ENCODE results near the gene MME.
A peak's percentile ranks its signal among the peaks of the same experiment; 100 is the strongest.
"Not testable (repeated sequence)": the region's sequence is repeated elsewhere in the genome, so short reads cannot be mapped to it uniquely, and the experiment has no call there.

Gene MME

DNA sequence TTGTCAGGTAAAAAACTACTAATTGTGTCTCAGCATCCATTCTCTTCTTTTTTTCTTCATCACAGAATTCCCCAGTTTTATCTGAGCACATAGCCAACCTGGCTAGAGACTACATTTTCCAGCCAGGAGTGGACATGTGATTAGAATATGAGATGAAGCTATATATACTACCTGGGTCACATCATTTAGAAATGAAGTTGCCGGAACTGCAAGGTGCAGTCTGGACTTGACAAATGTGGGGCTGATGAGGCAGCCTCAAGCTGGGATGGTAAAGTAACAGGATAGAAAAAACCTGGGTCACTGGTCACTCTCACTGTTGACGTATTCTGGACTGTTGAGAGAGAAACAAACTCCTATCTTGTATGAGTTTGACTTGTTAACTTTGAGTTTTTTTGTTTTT is 113.7 kb downstream of the MME start:
- no peak for DNase-seq (ENCODE audit: low read depth)

DNA sequence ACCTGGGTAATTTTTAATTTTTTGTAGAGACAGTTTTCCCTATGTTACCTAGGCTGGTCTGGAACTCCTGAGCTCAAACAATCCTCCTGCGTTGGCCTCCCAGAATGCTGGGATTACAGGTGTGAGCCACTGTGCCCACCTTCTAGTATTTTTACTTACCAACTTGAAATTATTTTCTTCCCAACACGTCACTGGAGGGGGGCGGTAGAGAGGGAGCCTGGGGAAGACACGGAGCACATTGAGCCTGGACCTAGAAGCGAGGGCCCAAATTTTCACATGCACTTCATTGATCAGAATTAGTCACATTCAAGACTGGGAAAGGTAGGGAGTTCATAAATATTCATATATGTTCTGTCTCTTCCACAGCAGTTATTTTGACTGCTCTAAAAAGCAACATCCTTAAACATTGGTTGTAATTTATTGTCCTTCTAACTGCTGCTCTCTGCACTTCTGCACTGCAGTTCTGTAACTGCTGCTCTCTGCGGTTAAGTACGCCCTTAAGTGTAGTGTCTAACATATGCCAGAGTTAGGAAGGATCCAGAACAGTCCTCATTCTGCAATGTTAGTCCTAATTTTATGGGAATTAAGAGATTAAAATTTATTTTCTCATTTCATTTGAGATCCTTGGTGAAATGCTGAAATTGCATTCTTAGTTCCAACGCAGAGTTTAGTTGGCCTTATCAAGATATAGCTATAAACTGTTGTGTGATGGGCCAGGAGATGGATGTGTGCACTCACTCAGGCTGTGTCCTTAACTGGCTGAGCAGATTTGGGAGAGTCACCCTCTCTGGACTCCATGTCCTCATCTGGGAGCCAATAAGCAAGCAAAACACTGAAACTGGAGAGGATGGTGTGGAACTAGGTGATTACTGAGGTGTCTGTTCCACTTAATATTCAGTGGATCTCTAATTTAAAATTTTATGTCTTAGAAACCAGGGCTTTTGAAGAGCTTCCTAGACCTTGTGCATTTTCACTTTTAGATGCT is 115.1 kb downstream of the MME start:
- DNase-seq (ENCODE audit: low read depth): no peak

DNA sequence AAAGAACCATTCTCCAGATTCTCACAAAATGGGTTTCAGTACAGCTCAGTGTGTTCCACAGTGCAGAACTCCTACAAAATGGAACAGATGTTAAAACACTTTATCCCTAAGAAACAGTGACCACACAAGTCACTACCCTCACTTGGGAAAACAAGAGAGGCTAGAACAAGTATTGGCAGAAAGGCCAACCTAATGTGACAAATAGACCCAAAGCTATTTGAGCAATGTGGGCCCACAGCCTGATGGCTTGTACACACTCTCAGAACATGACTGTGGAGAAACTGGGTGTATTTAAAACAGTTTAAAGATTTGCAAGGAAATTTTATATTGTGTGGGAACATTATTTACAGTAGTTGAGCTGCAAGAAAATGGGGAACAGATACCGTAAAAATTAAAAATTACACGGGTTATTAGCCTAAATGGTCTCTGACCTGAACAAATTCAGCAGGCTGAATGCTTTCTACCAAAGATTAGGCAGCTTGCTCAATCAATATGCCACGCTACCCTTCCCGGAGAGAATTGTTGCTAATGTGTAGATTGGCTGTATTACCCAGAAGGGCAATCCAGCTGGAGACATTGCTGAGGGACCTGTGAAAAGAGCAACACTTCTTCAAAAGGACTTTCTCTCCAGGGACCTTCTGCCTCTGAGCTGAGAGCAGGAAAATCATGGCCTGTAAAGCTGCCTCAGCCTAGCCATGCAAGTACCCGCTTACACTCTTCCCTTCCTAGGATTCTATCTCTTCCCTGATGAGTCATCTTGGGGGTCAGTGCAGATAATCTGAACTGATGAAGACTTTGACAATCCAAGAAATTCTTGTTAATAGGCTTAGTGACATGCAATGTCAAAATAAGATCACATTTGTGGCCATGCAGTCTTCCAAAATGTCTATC is 116.3 kb downstream of the MME start:
- no peak for DNase-seq (ENCODE audit: low read depth)

DNA sequence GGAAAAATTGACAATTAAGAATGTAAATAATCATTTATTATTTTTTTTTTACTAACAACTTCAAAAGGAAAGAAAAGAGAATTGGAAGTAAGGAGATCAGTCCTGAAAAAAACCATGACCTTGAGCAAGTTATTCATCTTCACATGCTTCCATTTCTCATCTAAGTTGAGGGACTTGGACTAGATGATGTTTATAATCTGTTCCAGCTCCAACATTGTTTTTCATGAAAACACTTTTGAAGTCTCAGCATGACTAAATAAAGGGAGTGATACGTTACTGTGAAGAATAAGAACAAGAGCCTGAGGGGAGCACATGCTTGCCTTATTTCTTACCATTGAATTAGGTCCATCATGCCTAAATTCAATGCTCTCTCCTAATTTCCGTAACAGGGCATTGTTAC is 117.7 kb downstream of the MME start:
- no peak for DNase-seq (ENCODE audit: low read depth)

DNA sequence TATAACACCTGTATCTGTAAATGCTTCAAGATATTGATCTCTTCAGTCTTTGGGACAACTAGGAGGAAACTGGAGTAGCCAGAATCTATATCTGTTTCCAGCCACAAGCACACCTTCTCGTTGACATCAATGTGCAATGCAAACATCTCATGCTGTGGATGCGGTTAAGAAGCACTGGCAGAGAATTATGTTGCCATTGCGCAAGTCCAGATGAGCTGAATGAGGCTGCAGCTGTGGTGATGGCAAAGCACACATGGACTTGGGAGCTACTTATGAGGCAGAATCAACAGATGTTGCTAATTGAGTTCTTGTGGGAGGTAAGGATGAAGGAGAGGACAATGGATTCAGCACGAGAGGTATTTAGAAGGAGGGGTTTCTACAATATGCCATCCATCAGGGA is 122.5 kb downstream of the MME start:
- DNase-seq (ENCODE audit: low read depth): peak; percentile 94

DNA sequence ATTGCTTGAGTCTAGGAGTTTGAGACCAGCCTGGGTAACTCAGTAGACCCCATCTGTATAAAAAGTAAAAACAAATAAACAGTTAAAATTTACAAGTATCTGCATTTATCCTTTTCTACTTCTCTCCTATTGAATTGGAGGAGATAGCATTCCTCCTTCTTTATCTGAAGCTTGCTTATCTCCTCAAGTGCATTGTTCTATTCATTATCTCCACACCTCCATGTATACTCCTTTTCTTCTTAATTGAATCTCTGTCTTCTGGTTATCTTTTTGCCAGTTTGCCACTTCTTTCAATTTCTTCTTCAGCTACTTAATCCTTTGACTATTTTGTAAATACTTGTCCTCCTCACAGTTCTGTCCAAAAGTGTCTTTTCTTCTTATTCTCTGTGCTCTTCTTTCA is 124.7 kb downstream of the MME start:
- DNase-seq (ENCODE audit: low read depth): no peak

DNA sequence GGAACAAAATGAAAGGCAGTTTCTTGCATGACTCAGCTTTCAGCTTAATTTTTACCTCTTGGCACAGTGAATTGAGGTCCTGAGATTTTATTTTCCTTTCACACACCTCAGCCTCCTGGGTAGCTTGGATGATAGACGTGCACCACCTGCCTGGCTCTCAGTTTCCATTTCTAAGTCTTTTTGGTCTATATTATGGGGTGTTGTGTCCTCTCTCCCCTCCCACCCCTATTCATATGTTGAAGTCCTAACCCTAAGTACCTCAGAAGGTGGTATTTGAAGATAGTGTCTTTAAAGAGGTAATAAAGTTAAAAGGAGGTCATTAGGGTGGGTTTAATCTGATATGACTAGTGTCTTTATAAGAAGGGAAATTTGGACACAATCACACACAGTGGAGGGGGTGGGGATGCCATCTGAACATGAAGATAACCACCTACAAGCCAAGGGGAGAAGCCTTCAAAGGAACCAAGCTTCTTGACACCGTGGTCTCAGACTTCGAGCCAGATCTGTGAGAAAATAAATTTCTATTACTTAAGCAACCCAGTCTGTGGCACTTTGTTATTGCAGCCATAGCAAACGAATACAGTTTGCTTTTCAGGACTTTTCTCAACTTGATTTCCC is 128.2 kb downstream of the MME start:
- no peak for DNase-seq (ENCODE audit: low read depth)

DNA sequence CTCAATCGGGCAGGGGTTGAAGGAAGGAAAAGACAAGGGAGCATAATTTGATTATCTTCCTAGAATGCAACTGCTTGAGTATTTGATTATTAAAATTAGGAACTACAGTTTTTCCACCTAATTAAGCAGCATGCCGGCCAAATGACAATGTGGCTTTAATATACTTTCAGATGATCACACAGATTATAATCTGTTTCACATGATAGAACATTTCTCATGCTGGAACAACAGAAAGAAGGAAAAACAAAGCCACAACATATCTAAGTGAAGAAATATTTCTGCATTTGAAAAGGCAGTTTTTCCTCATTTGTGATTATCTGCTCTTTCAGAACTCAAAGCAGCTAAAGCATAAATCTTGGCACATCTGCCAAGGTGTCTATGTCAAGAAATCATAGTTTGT is 130.6 kb downstream of the MME start:
- DNase-seq (ENCODE audit: low read depth): no peak

DNA sequence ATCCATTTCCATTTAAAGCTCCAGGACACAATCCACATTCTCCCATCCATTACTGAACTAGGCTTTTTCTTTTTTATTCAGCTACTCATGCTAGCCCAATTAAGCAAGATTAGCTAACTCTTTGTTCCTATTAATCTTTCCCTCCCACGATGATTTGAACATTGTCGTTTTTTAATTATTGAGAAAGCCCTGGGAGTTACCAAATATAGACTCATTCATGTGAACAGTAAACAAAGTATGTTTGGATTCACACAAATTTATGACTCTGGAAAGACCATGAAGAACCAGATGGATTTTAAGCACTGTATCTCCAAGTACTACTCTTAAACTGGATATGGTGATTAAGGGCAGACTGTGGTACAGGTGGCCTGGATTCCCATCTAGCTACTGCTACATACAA is 131.1 kb downstream of the MME start:
- peak; percentile 38 for DNase-seq (ENCODE audit: low read depth)

DNA sequence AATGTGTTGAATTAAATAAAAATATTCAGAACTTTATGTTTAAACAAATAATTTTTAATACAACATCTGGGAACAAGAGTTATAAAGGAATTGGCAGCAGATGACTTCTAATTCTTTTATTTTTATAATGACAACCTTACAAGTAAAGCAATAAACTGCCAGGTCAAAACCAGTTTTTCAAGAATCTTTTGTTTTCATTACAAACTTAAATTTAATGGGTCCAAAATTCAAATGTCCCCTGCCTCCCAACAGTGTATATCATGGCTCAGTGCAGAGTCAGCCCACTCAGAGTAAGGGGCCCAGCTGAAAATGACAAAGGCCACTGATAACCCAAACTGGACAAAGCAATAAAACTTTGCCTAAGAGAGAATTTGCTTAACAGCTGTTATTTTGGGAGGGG is 131.8 kb downstream of the MME start:
- DNase-seq (ENCODE audit: low read depth): no peak

DNA sequence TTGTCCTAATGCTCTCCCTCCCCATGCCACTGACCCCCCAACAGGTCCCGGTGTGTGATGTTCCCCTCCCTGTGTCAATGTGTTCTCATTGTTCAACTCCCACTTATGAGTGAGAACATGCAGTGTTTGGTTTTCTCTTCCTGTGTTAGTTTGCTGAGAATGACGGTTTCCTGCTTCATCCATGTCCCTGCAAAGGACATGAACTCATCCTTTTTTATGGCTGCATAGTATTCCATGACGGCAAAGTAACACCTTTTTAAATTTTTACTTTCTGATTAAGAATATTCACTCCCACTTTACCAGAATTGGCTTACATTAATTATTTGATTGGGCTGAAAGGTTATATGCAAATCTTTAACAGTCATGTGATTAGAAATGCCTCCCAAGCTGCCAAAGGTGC is 135.9 kb downstream of the MME start:
- not testable (repeated sequence) for DNase-seq (ENCODE audit: low read depth)

DNA sequence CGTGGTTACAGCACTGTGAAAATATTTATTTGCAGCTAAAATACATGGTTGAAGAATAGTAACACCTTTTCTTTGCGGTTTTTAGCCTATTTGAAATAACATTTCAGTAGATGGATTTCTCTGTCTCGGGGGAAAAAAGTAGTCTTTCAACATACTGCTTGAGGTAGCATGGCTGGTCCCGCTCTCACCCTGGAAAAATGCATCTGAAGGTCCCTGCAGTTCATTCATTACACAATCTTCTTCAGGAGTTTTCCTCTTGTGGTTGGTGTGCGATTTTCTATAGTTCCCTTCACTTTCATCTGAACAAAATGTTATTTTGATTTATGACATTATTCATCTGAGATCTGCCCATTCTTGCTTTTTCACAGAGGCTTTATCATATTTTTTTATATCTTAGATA is 137.5 kb downstream of the MME start:
- peak; percentile 61 for DNase-seq (ENCODE audit: low read depth)

DNA sequence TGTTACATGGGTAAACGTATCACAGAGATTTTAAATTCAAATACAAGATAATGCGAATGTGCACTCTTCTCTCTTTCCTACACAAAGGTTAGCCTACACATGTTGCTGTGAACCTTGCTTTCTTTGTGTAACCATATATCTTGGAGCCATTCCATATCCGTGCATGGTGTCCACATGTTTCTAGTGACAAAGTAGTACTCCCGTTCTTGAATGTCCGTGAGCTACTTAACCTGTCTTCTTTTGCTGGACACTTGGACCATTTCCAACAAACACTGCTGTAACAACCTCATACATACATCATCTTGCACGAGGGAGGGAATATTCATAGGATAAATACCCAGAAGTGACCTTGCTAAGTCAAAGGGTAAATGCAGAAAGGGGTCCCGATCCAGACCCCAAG is 138.3 kb downstream of the MME start:
- no peak for DNase-seq (ENCODE audit: low read depth)

DNA sequence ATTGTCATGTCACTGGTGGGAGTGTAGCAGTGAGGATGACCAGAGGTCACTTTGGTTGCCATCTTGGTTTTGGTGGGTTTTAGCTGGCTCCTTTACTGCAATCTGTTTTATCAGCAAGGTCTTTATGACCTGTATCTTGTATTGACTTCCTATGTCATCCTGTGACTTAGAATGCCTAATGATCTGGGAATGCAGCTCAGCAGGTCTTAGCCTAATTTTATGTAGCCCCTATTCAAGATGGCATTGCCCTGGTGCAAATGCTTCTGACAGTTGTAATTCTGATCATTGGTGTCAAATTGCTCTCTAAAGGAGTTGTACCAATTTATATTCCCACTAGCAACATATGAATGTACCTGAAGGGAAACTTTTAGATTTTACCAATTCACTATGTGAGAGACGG is 139.0 kb downstream of the MME start:
- no peak for DNase-seq (ENCODE audit: low read depth)

DNA sequence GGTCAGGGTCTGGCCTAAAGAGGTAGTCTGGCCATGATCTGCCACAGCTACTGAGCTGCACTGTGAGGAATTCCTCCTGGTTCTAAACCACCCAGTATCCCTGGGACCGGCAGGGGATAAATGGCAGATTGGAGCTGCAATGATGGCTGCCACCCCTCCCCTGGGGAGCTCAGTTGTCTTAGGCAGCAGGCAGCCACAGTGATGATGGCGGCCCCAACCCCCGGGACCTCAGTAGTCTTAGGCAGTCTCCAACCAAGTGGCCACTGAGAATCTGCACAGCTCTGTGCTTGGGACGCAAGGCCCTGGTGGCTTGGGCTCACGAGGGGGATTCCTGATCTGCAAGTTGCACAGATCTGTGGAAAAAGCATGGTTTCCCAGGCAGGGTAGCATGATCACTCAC is 145.3 kb downstream of the MME start:
- DNase-seq (ENCODE audit: low read depth): no peak

DNA sequence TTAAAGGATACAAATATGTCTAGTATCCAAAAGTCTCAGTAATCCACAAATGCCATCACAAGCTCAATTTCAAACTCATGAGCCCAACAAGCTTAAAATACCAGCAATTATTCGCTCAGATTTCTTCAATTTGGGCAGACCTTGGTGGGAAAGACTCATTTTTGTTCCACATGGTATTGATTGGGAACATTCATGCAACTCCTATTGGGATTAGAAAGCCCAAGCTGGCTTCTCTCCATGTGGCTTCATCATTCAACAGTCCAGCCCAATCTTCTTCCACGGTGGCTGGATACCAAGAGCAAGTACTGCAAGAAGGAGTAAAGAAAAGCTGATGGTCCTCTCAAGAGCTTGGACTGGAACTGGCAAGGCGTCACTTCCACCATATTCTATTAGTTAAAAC is 147.0 kb downstream of the MME start:
- peak; percentile 60 for DNase-seq (ENCODE audit: low read depth)

DNA sequence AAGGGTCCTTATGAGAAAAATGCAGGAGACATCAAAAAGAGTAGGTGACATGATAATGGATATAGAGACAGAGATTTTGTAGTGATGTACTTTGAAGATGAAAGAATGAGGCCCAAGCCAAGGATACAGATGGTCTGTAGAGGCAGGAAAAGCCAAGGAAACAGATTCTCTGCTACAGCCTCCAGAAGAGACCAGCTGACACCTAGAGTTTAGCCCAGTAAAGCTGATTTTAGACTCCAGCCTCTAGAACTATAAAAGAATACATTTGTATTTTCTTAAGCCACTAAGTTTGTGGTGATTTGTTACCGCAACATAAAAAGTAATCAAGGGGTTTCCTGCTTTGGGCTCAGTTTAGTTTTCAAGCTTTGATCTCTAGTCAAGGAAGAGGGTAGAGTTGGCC is 148.6 kb downstream of the MME start:
- no peak for DNase-seq (ENCODE audit: low read depth)

DNA sequence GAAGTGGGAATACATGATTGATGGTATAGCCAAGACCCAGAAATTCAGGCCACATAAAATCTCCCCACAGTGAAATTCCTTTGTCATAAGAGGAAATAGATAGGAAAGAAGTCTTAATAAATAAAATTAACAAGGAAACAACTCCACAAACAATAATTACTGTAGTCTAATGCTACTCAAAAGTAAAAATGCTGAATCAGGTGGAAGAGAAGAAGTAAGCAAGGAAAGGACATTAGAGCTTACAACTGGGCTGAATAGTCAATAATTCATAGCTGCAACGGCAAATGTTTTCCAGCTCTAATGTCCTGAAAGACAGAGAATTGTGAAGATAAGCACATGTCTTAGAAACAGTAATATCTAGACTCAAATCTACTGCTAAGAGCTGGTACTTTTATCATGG is 149.0 kb downstream of the MME start:
- DNase-seq (ENCODE audit: low read depth): no peak

DNA sequence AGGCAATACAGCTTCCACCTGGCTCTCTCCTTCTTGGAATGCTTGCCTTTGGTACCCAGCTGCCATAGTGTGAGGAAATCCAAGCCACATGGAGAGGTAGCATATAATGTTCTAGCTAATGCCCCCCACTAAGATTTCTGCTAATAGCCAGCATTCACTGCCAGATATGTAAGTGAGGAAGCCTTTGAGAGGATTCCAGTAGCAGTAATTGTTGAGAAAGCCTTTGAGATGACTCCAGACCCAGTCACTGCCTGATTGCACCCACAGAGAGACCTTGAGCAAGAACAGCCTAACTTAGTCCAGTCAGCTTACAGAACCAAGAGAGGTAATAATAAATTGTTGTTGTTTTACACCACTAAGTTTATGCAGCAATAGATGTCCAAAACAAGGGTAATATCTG is 150.3 kb downstream of the MME start:
- DNase-seq (ENCODE audit: low read depth): peak; percentile 97

DNA sequence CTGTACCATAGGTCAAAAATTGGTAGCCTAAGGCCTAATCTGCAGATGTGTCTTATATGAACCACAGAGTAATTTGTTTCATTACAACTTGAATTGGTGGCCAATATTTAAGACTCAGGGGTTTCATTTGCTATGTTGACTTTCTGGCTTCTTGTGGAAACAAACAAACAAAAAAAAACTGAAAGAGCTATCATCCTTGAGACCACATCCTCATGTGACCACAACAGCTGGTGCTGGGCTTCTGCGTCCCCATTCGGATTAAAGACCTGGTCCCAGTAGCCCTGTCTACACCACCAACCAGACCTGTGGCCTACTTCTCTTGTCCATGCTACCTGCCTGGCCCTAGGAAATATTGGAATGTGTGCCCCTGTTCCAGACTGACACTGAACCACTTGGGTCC is 151.7 kb downstream of the MME start:
- no peak for DNase-seq (ENCODE audit: low read depth)

DNA sequence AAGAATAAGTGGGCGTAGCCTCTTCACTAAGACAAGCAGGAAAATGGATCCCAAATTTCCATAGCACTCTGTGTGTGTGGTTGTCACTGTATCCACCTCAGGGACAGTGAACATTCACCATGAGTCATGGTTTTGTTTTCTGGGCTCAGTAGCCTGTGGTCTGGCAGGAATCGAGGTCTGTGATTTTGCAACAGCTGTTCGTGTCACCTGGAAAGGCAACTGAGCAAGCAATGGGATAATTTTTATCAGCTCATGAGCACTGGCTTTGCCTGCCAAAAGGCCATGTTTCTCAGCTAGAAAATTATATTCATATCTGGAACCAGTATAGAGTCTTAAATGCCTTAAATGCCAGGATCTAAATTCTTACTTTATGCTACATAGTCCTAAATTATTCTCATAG is 152.5 kb downstream of the MME start:
- DNase-seq (ENCODE audit: low read depth): peak; percentile 98

DNA sequence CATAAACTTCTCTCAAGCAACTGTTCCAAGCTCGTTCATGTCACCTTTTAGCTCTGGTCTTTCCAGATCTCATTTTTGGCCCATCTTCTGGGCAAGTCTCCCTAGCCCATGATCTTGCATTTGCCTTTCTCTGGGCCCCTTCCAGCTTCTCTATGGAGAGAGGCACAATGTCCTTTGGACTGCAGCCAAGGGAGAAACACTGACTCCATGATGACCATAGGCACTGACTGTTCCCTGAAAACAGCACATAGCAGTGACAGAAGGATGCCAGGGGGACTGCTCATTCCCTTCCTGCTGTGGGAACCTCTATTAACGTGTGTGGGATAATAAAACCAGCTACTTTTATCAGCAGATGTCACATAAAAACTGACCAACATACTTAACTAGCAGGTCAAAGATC is 153.1 kb downstream of the MME start:
- DNase-seq (ENCODE audit: low read depth): peak; percentile 94

Data from fibroblast of gingiva (primary cell).